SKM-1 treated with dmso at 0.1 percent for 144 hours (cell line): ENCODE measurements around the gene CFL2.

Source experiments
- DNase-seq: peaks from one replicate; lab custom pipeline; 2025; ENCODE audit not compliant: unreplicated experiment; lab: John Stamatoyannopoulos, UW

The CFL2 gene

GRCh38 chr14:34676516-34677211, 37.7 kb downstream of the CFL2 start:
- DNase-seq, result no peak

GRCh38 chr14:34673702-34674101, 40.7 kb downstream of the CFL2 start:
- DNase-seq, result no peak

GRCh38 chr14:34671716-34672115, 42.7 kb downstream of the CFL2 start:
- DNase-seq, result no peak

- no peak for DNase-seq
Measured at GRCh38 chr14:34668111-34668510, 46.3 kb downstream of the CFL2 start.

DNA sequence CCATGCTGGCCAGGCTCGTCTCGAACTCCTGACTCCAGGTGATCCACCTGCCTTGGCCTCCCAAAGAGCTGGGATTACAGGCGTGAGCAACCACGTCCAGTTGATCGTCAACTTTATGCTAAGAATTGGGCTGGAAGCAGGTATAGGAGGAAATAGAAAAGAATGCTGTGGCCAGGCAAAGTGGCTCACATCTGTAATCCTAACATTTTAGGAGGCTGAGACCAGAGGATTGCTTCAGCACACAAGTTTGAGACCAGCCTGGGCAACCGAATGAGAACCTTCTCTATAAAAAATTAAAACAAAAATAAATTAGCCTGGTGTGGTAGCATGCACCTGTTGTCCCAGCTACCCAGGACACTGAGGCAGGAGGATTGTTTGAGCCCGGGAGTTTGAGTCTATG, 47.4 kb downstream of the CFL2 start:
- DNase-seq, result no peak

DNA sequence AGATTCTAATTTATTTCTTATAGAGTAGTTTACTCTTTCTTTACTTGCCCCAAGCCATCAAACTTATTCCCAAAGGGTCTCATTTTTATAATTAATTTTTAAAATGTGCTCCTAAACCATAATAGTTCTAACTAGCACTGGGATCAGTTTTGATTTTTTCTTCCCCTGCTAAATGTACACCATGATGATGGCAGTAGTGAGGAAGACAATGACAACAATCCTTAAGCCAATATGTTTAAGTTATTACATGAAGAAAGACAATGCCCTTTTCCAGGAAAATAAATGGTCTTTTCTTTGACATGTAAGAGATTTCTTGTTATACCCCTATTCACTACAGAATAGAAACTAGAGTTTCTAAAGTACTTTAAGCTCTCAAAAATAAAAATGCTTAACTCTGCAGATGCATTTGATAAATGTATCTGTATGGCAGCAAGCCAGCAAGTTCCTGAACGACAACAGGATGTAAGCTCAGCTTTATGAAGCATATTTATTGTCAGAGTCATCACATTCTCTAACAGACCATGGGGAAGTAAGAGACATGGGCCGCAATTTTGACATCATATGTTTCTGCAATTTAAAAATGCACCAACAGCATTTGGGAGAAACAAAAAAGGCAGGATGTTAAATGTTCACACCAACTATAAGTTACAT, 48.5 kb downstream of the CFL2 start:
- DNase-seq, result no peak

DNA sequence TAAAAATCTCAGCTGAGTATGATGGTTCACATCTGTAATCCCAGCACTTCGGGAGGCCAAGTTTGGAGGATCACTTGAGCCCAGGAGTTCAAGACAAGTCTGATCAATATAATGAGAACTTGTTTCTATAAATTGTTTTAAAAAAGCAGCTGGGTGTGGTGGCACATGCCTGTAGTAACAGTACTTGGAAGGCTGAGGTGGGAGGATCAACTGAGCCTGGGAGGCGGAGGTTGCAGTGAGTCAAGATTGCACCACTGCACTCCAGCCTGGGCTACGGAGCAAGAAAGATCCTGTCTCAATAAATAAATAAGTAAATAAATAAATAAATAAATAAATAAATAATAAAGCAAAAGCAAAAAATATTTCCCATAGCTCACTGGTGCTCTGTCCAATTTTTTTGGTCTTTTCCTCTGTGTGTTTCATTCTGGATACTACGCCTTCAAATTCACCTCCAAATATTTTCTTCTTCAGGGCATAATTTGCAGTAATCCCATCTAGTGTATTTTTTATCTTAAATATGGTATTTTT, 51.8 kb downstream of the CFL2 start:
- DNase-seq, result no peak

DNA sequence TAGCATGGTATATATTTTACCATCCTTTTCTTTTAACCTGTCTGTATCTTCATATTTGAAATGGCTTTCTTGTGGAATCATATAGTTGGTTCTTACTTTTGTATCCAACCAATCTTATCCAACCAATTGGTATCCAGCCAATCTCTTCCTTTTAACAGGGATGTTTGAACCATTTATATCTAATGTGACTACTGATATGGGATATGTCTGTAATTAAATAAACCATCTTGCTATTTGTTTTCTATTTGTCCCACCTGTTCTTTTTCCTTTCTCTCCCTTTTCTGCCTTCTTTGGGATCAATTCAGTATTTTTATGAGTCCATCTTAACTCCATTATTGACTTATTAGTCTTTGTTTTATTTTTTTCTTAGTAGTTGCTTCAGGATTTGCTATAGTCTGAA, 53.6 kb downstream of the CFL2 start:
- DNase-seq, result no peak
